Upper lobe of right lung (tissue), 1 donor: ENCODE measurements around the gene B4GALNT3. TPM values are rescaled to one million over a fixed set of nuclear protein-coding genes. Genes with fewer than 3 reads are reported as not detected.

Experiments used
- ATAC-seq: fragments of 200-7000 bp; cut with Tn5 transposase; one replicate; pipeline ENCODE4 v1.9.1; 2020; ENCODE audit warnings: mild to moderate bottlenecking, moderate library complexity
- DNase-seq: peaks from one replicate; pipeline ENCODE4 v3.0.0-alpha.2; 2020
- H3K27ac ChIP-seq: fragments of 200-600 bp; one replicate; pipeline ENCODE4 v1.8.0; 2022
- H3K27me3 ChIP-seq: fragments of 200-600 bp; one replicate; pipeline ENCODE4 v1.8.0; 2022; ENCODE audit warnings: mild to moderate bottlenecking
- H3K36me3 ChIP-seq: fragments of 200-600 bp; one replicate; pipeline ENCODE4 v1.8.0; 2022
- H3K4me1 ChIP-seq: fragments of 200-600 bp; one replicate; pipeline ENCODE4 v1.8.0; 2022
- H3K4me3 ChIP-seq: fragments of 200-600 bp; one replicate; pipeline ENCODE4 v1.8.0; 2022; ENCODE audit warnings: mild to moderate bottlenecking
- H3K9me3 ChIP-seq: fragments of 200-600 bp; one replicate; pipeline ENCODE4 v1.8.0; 2022
- intact Hi-C: fragments of 100-400 bp; cut with DNase I; formaldehyde crosslinking; loops from one replicate; pipeline ENCODE4 v1.11.0; 2022
- total RNA-seq: library from RNA; stranded (reverse); fragmentation: NEBNext Ultra II Directional; extraction: Animal tissue kit (Norgen Biotek cat#: 25700); gene quantifications from one replicate; pipeline ENCODE4 v1.2.1, GENCODE V29; 2021
- TF ChIP-seq, protein P1 (sequence below): fragments of 200-600 bp; IDR thresholded peaks from one replicate; pipeline ENCODE4 v1.8.0; 2022; ENCODE audit warnings: antibody characterized with exemption
- donor health status: DM: no; HTN: yes; CAD: no; lungs with severe emphysema.

The B4GALNT3 gene
- total RNA-seq, 1 donor from 2014 or later = 14.0 TPM

GRCh38 chr12:535396-535795 is 75.7 kb downstream of the B4GALNT3 start:
- DNase-seq = no peak
- H3K27ac ChIP-seq = no peak overlapping the region
- no peak overlapping the region for H3K4me3 ChIP-seq
- ATAC-seq = no peak
- TF ChIP-seq, protein P1, sequence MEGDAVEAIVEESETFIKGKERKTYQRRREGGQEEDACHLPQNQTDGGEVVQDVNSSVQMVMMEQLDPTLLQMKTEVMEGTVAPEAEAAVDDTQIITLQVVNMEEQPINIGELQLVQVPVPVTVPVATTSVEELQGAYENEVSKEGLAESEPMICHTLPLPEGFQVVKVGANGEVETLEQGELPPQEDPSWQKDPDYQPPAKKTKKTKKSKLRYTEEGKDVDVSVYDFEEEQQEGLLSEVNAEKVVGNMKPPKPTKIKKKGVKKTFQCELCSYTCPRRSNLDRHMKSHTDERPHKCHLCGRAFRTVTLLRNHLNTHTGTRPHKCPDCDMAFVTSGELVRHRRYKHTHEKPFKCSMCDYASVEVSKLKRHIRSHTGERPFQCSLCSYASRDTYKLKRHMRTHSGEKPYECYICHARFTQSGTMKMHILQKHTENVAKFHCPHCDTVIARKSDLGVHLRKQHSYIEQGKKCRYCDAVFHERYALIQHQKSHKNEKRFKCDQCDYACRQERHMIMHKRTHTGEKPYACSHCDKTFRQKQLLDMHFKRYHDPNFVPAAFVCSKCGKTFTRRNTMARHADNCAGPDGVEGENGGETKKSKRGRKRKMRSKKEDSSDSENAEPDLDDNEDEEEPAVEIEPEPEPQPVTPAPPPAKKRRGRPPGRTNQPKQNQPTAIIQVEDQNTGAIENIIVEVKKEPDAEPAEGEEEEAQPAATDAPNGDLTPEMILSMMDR = no peak
- intact Hi-C loops = no loop called here
- H3K27me3 ChIP-seq = no peaks in the 10 kb centered on the region
- H3K9me3 ChIP-seq = no peaks in the 10 kb centered on the region
- H3K36me3 ChIP-seq = no peaks in the 10 kb centered on the region
- peaks cover 12% of the 10 kb centered on the region for H3K4me1 ChIP-seq

GRCh38 chr12:536751-537245 is 77.1 kb downstream of the B4GALNT3 start:
- Histone ChIP-seq H3K27ac (no peak overlapping the region), H3K27me3 (no peaks in the 10 kb centered on the region), H3K36me3 (no peaks in the 10 kb centered on the region), H3K4me1 (peaks cover 12% of the 10 kb centered on the region), H3K9me3 (no peaks in the 10 kb centered on the region), H3K4me3 (no peak overlapping the region)
- intact Hi-C loops = no loop called here
- DNase-seq (no peak), ATAC-seq (no peak)
- TF ChIP-seq, protein P1 = no peak

GRCh38 chr12:537772-538171 is 78.0 kb downstream of the B4GALNT3 start:
- DNase-seq (no peak), ATAC-seq (no peak)
- Histone ChIP-seq H3K36me3 (no peaks in the 10 kb centered on the region), H3K27ac (no peak overlapping the region), H3K27me3 (no peaks in the 10 kb centered on the region), H3K9me3 (no peaks in the 10 kb centered on the region), H3K4me3 (no peak overlapping the region), H3K4me1 (peaks cover 12% of the 10 kb centered on the region)
- TF ChIP-seq, protein P1 = no peak
- intact Hi-C loops = no loop called here

DNA sequence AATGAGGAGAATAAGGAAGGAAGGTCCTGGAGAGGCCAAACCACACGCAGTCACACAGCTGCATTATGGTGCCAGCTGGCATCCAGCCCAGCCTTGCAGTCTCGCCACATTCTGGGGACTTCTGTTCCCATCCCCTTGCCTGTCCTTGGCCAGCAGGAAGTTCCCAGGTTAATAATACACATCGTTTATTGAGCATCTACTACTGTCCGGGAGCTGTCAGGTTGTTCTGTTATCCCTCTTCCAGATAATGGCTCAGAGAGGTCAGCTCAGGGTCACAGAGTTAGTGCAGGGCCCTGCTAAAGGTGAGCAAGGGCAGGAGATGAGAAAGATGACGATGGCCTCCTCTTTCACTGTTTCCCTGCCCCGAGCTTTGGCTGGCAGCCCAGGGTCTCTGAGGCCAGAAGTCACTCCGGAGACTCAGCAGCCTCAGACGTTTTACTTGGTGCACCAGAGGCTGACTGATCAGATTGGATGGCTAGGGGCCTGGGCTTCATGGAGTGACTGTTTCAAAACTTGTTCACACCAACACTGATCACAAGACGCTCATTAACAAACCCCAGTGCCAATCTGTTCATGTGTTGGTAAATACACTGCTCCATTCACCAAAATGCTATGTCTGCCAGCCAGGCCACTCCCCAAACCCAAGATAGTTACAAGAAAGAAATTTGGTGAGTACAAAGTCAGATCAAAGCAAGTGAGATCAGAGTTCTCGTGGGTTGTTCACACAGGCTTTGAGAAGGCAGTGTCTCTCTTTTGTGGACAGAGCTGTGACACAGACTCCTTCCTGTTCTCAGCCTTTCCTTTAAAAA is 79.2 kb downstream of the B4GALNT3 start:
- intact Hi-C loops = no loop called here
- ATAC-seq (peak; percentile 72), DNase-seq (peak; percentile 83)

GRCh38 chr12:539540-540310 is 80.0 kb downstream of the B4GALNT3 start:
- Histone ChIP-seq H3K27me3 (no peaks in the 10 kb centered on the region), H3K36me3 (no peaks in the 10 kb centered on the region), H3K27ac (no peak overlapping the region), H3K4me3 (no peak overlapping the region), H3K9me3 (no peaks in the 10 kb centered on the region), H3K4me1 (peaks cover 12% of the 10 kb centered on the region)
- intact Hi-C loops = no loop called here
- TF ChIP-seq, protein P1 = no peak
- DNase-seq (no peak), ATAC-seq (no peak)

More for the DNA sequence above, 79.2 kb downstream of the B4GALNT3 start:
- TF ChIP-seq, protein P1 = no peak
- Histone ChIP-seq H3K36me3 (no peaks in the 10 kb centered on the region), H3K27ac (no peak overlapping the region), H3K4me3 (no peak overlapping the region), H3K4me1 (peaks cover 12% of the 10 kb centered on the region), H3K9me3 (no peaks in the 10 kb centered on the region), H3K27me3 (no peaks in the 10 kb centered on the region)
